Common myeloid progenitor, CD34-positive (primary cell): Measurements from ENCODE around the gene CFAP70. TPM values are rescaled to one million over a fixed set of nuclear protein-coding genes. Genes with fewer than 3 reads are reported as not detected.

Experiments used
- CTCF ChIA-PET: fragments of 350-600 bp; sonication (Branson Sonifier 250); formaldehyde crosslinking; loops from one replicate; lab custom pipeline; 2021; ENCODE audit warnings: antibody characterized with exemption; lab: Charles Lee
- POLR2A ChIA-PET: fragments of 350-600 bp; sonication (Branson Sonifier 250); formaldehyde crosslinking; loops from one replicate; lab custom pipeline; 2021; ENCODE audit warnings: antibody characterized with exemption; lab: Charles Lee
- DNase-seq, 3 donors: peaks; one replicate each; pipeline versions ENCODE4 v3.0.0 to v3.0.0-alpha.2; 2013
- H3K27ac ChIP-seq, 2 experiments: 1 replicate in 1 of 2; 2 replicates in 1 of 2; pipeline ENCODE4 v1.7.0; 2013; ENCODE audit warnings: inconsistent platforms in 2 of 2, low read length in 2 of 2, mild to moderate bottlenecking in 2 of 2, low read depth in 1 of 2, moderate library complexity in 1 of 2; ENCODE audit not compliant: severe bottlenecking in 2 of 2, insufficient read depth in 1 of 2, poor library complexity in 1 of 2
- H3K27me3 ChIP-seq, 5 experiments: replicated peaks in 2 of 5; 1 replicate in 3 of 5; 2 replicates in 2 of 5; pipeline versions ENCODE4 v1.6.1 to v1.7.0; 2013; ENCODE audit warnings: low read length in 4 of 5, mild to moderate bottlenecking in 2 of 5, moderate library complexity in 2 of 5, inconsistent platforms in 1 of 5; ENCODE audit not compliant: insufficient read depth in 5 of 5, control insufficient read depth in 4 of 5
- H3K36me3 ChIP-seq, 4 experiments: 1 replicate in 2 of 4; 2 replicates in 2 of 4; pipeline versions ENCODE4 v1.6.1 to v1.7.0; 2013; ENCODE audit warnings: low read length in 3 of 4, control low read depth in 1 of 4, mild to moderate bottlenecking in 1 of 4; ENCODE audit not compliant: control insufficient read depth in 4 of 4, insufficient read depth in 4 of 4
- H3K4me1 ChIP-seq, 4 experiments: 1 replicate in 3 of 4; 2 replicates in 1 of 4; pipeline versions ENCODE4 v1.6.1 to v1.7.1; 2013; ENCODE audit warnings: low read length in 3 of 4, mild to moderate bottlenecking in 3 of 4, control low read depth in 1 of 4, inconsistent platforms in 1 of 4, moderate library complexity in 1 of 4; ENCODE audit not compliant: control insufficient read depth in 4 of 4, insufficient read depth in 4 of 4; ENCODE audit errors: control extremely low read depth in 1 of 4
- H3K4me3 ChIP-seq, 7 experiments: 1 replicate in 4 of 7; 2 replicates in 3 of 7; pipeline versions ENCODE4 v1.5.1 to v1.7.0; 2013; ENCODE audit warnings: mild to moderate bottlenecking in 7 of 7, low read length in 6 of 7, moderate library complexity in 6 of 7, inconsistent platforms in 2 of 7, low read depth in 2 of 7, control low read depth in 1 of 7; ENCODE audit not compliant: insufficient read depth in 4 of 7, control insufficient read depth in 1 of 7; ENCODE audit errors: extremely low read depth in 1 of 7
- H3K9me3 ChIP-seq, 5 experiments: 1 replicate in 4 of 5; 2 replicates in 1 of 5; pipeline versions ENCODE4 v1.6.1 to v1.7.1; 2013; ENCODE audit warnings: low read length in 4 of 5, mild to moderate bottlenecking in 2 of 5, inconsistent platforms in 1 of 5, low read depth in 1 of 5, moderate library complexity in 1 of 5; ENCODE audit not compliant: control insufficient read depth in 4 of 5, insufficient read depth in 2 of 5; ENCODE audit errors: control extremely low read depth in 1 of 5
- WGBS: methylation state at CpG from one replicate; pipeline ENCODE4 v1.1.5; 2013; ENCODE audit not compliant: insufficient coverage; 5-methylcytosine and 5-hydroxymethylcytosine counted together
- polyA plus RNA-seq: library from polyadenylated mRNA; unstranded; fragments of 120-200 nt; gene quantifications from one replicate; pipeline ENCODE4 v1.2.1, GENCODE V29; 2013

CFAP70 gene
- 3.8 TPM for polyA plus RNA-seq

GRCh38 chr10:73358331-73359279 lies at the start of gene CFAP70:
Gene CFAP70 (minus strand): TSS chr10:73358864. CDS start chr10:73354796, 4,068 bp downstream.
- ChIA-PET POLR2A (interaction anchor here (0.6 to 1.5 kb wide), 2 partner anchors 10 to 398 kb away, joined by 3 to 4 read pairs; no protein-coding TSS in a partner anchor), CTCF (interaction anchor here (0.9 to 1.6 kb wide), 2 partner anchors 21 to 104 kb away, joined by 3 read pairs; no protein-coding TSS in a partner anchor)
- Histone ChIP-seq H3K27ac (peak within 1 kb of the TSS; percentile 93 to 95), H3K4me1 (peaks cover 0 to 11% (median 8%) of the 10 kb centered on the region in 4 experiments), H3K27me3 (no peaks in the 10 kb centered on the region), H3K9me3 (no peaks in the 10 kb centered on the region), H3K4me3 (peak within 1 kb of the TSS; percentile 57 to 86 (median 83)), H3K36me3 (peaks cover 0 to 5% (median 2%) of the 10 kb centered on the region in 4 experiments)
- DNase-seq, result peak; percentile 96 to 98 (median 96)
- WGBS, result 0% methylated on average over 34 of the region's 45 CpGs

- peaks cover 5 to 20% (median 10%) of the 10 kb centered on the region in 4 experiments for H3K4me1 ChIP-seq
- POLR2A ChIA-PET, result no interaction called here
- H3K27ac ChIP-seq, result no peak overlapping the region
- 100% methylated on average over 4 of the region's 5 CpGs for WGBS
- no peak overlapping the region for H3K4me3 ChIP-seq
- CTCF ChIA-PET, result no interaction called here
- H3K36me3 ChIP-seq, result peaks cover 0 to 7% (median 3%) of the 10 kb centered on the region in 4 experiments
- no peak for DNase-seq
- no peaks in the 10 kb centered on the region for H3K27me3 ChIP-seq
- no peaks in the 10 kb centered on the region for H3K9me3 ChIP-seq
These were observed 49.4 kb upstream of the CFAP70 start for GRCh38 chr10:73408061-73408460.

DNA sequence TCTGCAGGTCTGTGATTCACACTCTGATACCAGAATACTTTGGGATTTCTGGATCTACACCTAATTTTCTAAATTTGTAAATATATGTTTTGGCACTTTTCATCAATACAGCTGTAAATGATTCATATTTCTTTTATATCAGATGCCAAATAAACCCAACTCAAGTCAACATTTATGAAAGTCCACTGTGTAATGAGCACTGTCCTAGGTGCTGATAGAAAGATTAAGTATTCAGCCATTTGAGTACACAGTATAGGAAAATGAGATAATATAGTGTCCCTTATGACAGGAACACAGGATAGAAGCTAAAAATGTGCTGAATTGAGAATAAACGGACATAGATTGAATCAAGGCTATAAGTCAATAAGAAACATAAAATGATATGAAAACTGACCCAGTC lies 48.8 kb upstream of the CFAP70 start:
- Histone ChIP-seq H3K27ac (no peak overlapping the region), H3K9me3 (no peaks in the 10 kb centered on the region), H3K4me3 (no peak overlapping the region), H3K36me3 (peaks cover 0 to 7% (median 3%) of the 10 kb centered on the region in 4 experiments), H3K4me1 (peaks cover 0 to 14% (median 5%) of the 10 kb centered on the region in 4 experiments), H3K27me3 (no peaks in the 10 kb centered on the region)
- ChIA-PET POLR2A (no interaction called here), CTCF (interaction anchor here (1.2 to 1.5 kb wide), 2 partner anchors 10 to 11 kb away, joined by 3 to 4 read pairs; no protein-coding TSS in a partner anchor)
- no peak for DNase-seq
- no CpG with 5 or more reads among the region's 1 CpG for WGBS

DNA sequence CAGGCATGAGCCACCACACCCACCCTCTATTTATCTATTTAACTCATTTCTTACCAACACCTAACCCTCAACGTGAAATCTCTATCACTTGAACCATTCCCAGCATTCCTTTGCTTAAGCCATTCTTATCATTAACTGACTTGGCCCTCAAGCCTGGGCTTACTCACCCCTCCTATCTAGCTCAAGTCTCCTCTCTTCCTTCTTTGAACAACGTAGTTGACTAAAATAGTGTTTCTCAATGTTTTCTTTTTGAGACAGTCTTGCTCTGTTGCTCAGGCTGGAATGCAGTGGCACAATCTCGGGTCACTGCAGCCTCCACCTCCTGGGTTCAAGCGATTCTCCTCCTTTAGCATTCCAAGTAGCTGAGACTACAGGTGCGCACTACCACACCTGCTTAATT lies 48.2 kb upstream of the CFAP70 start:
- POLR2A ChIA-PET, result no interaction called here
- 100% methylated on average over 5 of the region's 5 CpGs for WGBS
- CTCF ChIA-PET, result interaction anchor here (1.2 to 1.5 kb wide), 2 partner anchors 9 to 12 kb away, joined by 3 to 4 read pairs; no protein-coding TSS in a partner anchor

GRCh38 chr10:73405556-73405955 lies 46.9 kb upstream of the CFAP70 start:
- CTCF ChIA-PET, result no interaction called here
- Histone ChIP-seq H3K4me3 (no peak overlapping the region), H3K4me1 (peaks cover 0 to 8% (median 1%) of the 10 kb centered on the region in 4 experiments), H3K36me3 (peaks cover 0 to 9% (median 4%) of the 10 kb centered on the region in 4 experiments), H3K27me3 (no peaks in the 10 kb centered on the region), H3K27ac (no peak overlapping the region), H3K9me3 (no peaks in the 10 kb centered on the region)
- WGBS, result 100% methylated on average over 1 of the region's 3 CpGs
- DNase-seq, result no peak
- POLR2A ChIA-PET, result no interaction called here

More for the DNA sequence above, 48.2 kb upstream of the CFAP70 start:
- Histone ChIP-seq H3K36me3 (peaks cover 0 to 7% (median 3%) of the 10 kb centered on the region in 4 experiments), H3K4me3 (no peak overlapping the region), H3K9me3 (no peaks in the 10 kb centered on the region), H3K4me1 (peaks cover 0 to 10% (median 1%) of the 10 kb centered on the region in 4 experiments), H3K27ac (no peak overlapping the region), H3K27me3 (no peaks in the 10 kb centered on the region)
- no peak for DNase-seq

DNA sequence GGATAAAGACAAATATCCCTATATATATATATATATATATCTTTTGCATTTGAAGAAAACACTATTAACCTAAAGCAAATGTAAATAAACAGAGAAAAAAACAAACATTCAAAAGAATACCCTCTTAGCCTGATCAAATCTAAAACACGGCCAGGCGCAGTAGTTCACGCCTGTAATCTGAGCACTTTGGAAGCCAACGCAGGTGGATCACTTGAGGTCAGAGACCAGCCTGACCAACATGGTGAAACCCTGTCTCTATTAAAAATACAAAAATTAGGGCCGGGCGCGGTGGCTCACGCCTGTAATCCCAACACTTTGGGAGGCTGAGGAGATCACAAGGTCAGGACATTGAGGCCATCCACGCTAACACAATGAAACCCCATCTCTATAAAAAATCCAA lies 46.0 kb upstream of the CFAP70 start:
- Histone ChIP-seq H3K4me3 (no peak overlapping the region), H3K27ac (no peak overlapping the region), H3K9me3 (no peaks in the 10 kb centered on the region), H3K4me1 (peaks cover 0 to 5% (median 1%) of the 10 kb centered on the region in 4 experiments), H3K27me3 (no peaks in the 10 kb centered on the region), H3K36me3 (peaks cover 0 to 14% (median 6%) of the 10 kb centered on the region in 4 experiments)
- ChIA-PET CTCF (no interaction called here), POLR2A (no interaction called here)
- 100% methylated on average over 4 of the region's 9 CpGs for WGBS
- DNase-seq, result no peak
